GM10248 (cell line): ENCODE measurements around the gene SNX25.

Source experiments
- CTCF ChIA-PET: fragments of 300-600 bp; sonication (Branson Sonifier 250); formaldehyde crosslinking; extraction: SDS; loops from one replicate; lab custom pipeline; 2021; ENCODE audit warnings: antibody characterized with exemption; lab: Yijun Ruan, JAX
- POLR2A ChIA-PET: fragments of 350-650 bp; sonication (Branson Sonifier 250); formaldehyde crosslinking; extraction: SDS; loops from one replicate; lab custom pipeline; 2020; ENCODE audit warnings: antibody characterized with exemption; lab: Yijun Ruan, JAX
- DNase-seq: peaks from one replicate; pipeline ENCODE4 v3.0.0; 2012; ENCODE audit errors: extremely low spot score
- CTCF ChIP-seq: IDR thresholded peaks from 2 replicates; pipeline ENCODE4 v1.5.1; 2012; ENCODE audit warnings: mild to moderate bottlenecking, low read depth; ENCODE audit errors: extremely low read depth, missing control alignments, control extremely low read depth

SNX25 gene

GRCh38 chr4:185287031-185287430 lies 77.6 kb downstream of the SNX25 start:
- TF ChIP-seq CTCF, result no peak
- ChIA-PET POLR2A (no interaction called here), CTCF (interaction anchor here (0.8 to 1.4 kb wide), 4 partner anchors 16 to 64 kb away, joined by 3 to 4 read pairs (median 4); no protein-coding TSS in a partner anchor)

GRCh38 chr4:185290018-185290607 lies 80.7 kb downstream of the SNX25 start:
- DNase-seq, result no peak
- ChIA-PET CTCF (interaction anchor here (0.7 to 1.6 kb wide), 4 partner anchors 12 to 30 kb away, joined by 3 read pairs; no protein-coding TSS in a partner anchor), POLR2A (no interaction called here)
- no peak for TF ChIP-seq CTCF

More at GRCh38 chr4:185287031-185287430, 77.6 kb downstream of the SNX25 start:
- DNase-seq, result no peak

GRCh38 chr4:185290656-185291055 lies 81.3 kb downstream of the SNX25 start:
- ChIA-PET CTCF (interaction anchor here (1.2 to 1.3 kb wide), 3 partner anchors 16 to 148 kb away, joined by 3 to 7 read pairs (median 4); partner anchors contain the start of gene SLC25A4), POLR2A (no interaction called here)
- TF ChIP-seq CTCF, result no peak
- DNase-seq, result no peak

GRCh38 chr4:185293202-185293601 lies 83.8 kb downstream of the SNX25 start:
- POLR2A ChIA-PET, result no interaction called here

GRCh38 chr4:185296665-185297460 lies 87.5 kb downstream of the SNX25 start:
- TF ChIP-seq CTCF, result no peak
- CTCF ChIA-PET, result interaction anchor here (1.1 to 1.5 kb wide), 2 partner anchors 15 to 25 kb away, joined by 4 read pairs; no protein-coding TSS in a partner anchor
- DNase-seq, result no peak
- POLR2A ChIA-PET, result no interaction called here

More at GRCh38 chr4:185293202-185293601, 83.8 kb downstream of the SNX25 start:
- DNase-seq, result no peak
- TF ChIP-seq CTCF, result no peak
- CTCF ChIA-PET, result no interaction called here

GRCh38 chr4:185298728-185299430 lies 89.5 kb downstream of the SNX25 start:
- CTCF ChIA-PET, result interaction anchor here (0.9 to 2.3 kb wide), 11 partner anchors 8 to 299 kb away, joined by 3 to 7 read pairs (median 3); no protein-coding TSS in a partner anchor

More at GRCh38 chr4:185298728-185299430, 89.5 kb downstream of the SNX25 start:
- POLR2A ChIA-PET, result interaction anchor here (0.5 kb wide), 1 partner anchor 123 kb away, joined by 3 read pairs; no protein-coding TSS in a partner anchor
- no peak for DNase-seq
- TF ChIP-seq CTCF, result no peak
